K562 (cell line): ENCODE data around the gene SEC22A. TPM values are rescaled to one million over a fixed set of nuclear protein-coding genes. Genes with fewer than 3 reads are reported as not detected.

ENCODE experiments used
- ATAC-seq: fragments of 200-7000 bp; cut with Tn5 transposase; 3 replicates; pipeline ENCODE4 v1.9.1; 2020; ENCODE audit warnings: moderate library complexity
- BruUV-seq: library from RNA; stranded (reverse); fragments of 400-500 nt; replicated peaks from 2 replicates; lab custom pipeline; 2021; lab: Mats Ljungman, UMichigan
- CTCF ChIA-PET: fragments of 300-600 bp; formaldehyde crosslinking; extraction: SDS; loops from one replicate; lab custom pipeline; 2021; ENCODE audit warnings: low intra/inter-chr PET ratio; lab: Yijun Ruan, JAX
- POLR2A ChIA-PET: fragments of 300-600, 350-650 bp; sonication (Branson Sonifier 250); formaldehyde crosslinking; extraction: SDS; loops from one replicate; lab custom pipeline; 2021; ENCODE audit warnings: antibody characterized with exemption, inconsistent platforms; lab: Yijun Ruan, JAX
- DNase-seq, 4 experiments: peaks; one replicate each; pipeline versions ENCODE4 v3.0.0 to v3.0.0-alpha.2; 2011 to 2018; ENCODE audit warnings: low spot score in 3 of 4, mixed read lengths in 3 of 4; ENCODE audit errors: extremely low read depth in 1 of 4
- FAIRE-seq: peaks from 2 replicates; lab custom pipeline; 2011; peaks lifted over from hg19 to GRCh38; lab: Jason Lieb, UNC
- H2AFZ ChIP-seq: 2 replicates; pipeline ENCODE4 v1.6.0; 2011; ENCODE audit warnings: low read depth, low read length, control low read depth, inconsistent platforms
- H3K27ac ChIP-seq: fragments of 200-600 bp; 3 replicates; pipeline ENCODE4 v1.8.0; 2011; ENCODE audit warnings: low read depth, mild to moderate bottlenecking, control low read depth, inconsistent platforms, low read length, moderate library complexity, mixed read lengths; ENCODE audit errors: extremely low read depth
- H3K27me3 ChIP-seq, 2 experiments: fragments of 300-600 bp in 1 of 2; 2 replicates in 1 of 2; 3 replicates in 1 of 2; pipeline versions ENCODE4 v1.6.0 to v1.8.0; 2011; ENCODE audit warnings: inconsistent platforms in 2 of 2, low read length in 2 of 2, mild to moderate bottlenecking in 1 of 2, mixed read lengths in 1 of 2, moderate library complexity in 1 of 2; ENCODE audit not compliant: control insufficient read depth in 2 of 2, insufficient read depth in 2 of 2
- H3K36me3 ChIP-seq: fragments of 300-600 bp; 3 replicates; pipeline ENCODE4 v1.8.0; 2011; ENCODE audit warnings: mild to moderate bottlenecking, low read length, inconsistent platforms; ENCODE audit not compliant: control insufficient read depth, insufficient read depth
- H3K4me1 ChIP-seq, 2 experiments: fragments of 200-600 bp in 1 of 2; replicated peaks in 1 of 2; 2 replicates in 1 of 2; 3 replicates in 1 of 2; pipeline versions ENCODE4 v1.5.1 to v1.8.0; 2011; ENCODE audit warnings: inconsistent platforms in 2 of 2, low read length in 2 of 2, mild to moderate bottlenecking in 1 of 2, mixed read lengths in 1 of 2, moderate library complexity in 1 of 2; ENCODE audit not compliant: control insufficient read depth in 2 of 2, insufficient read depth in 2 of 2
- H3K4me2 ChIP-seq: 2 replicates; pipeline ENCODE4 v1.6.1; 2011; ENCODE audit warnings: low read length, control low read depth, inconsistent platforms, mixed read lengths; ENCODE audit not compliant: insufficient read depth
- H3K4me3 ChIP-seq: fragments of 200-600 bp; sonication (generic), shearing (Covaris generic); 2 replicates; pipeline ENCODE4 v1.5.1; 2016; ENCODE audit warnings: control low read depth, inconsistent platforms
- H3K79me2 ChIP-seq: fragments of 200-600 bp; 3 replicates; pipeline ENCODE4 v1.8.0; 2011; ENCODE audit warnings: low read length, inconsistent platforms; ENCODE audit not compliant: control insufficient read depth, insufficient read depth
- H3K9ac ChIP-seq, 2 experiments: 2 replicates each; pipeline versions ENCODE4 v1.6.0 to v1.6.1; 2011; ENCODE audit warnings: low read depth in 2 of 2, low read length in 2 of 2, control low read depth in 1 of 2, inconsistent platforms in 1 of 2, mild to moderate bottlenecking in 1 of 2, mixed read lengths in 1 of 2; ENCODE audit not compliant: insufficient read depth in 1 of 2
- H3K9me1 ChIP-seq: one replicate; pipeline ENCODE4 v1.6.0; 2011; ENCODE audit warnings: inconsistent platforms, mild to moderate bottlenecking, low read length, moderate library complexity; ENCODE audit not compliant: control insufficient read depth, insufficient read depth
- H3K9me3 ChIP-seq: replicated peaks from 2 replicates; pipeline ENCODE4 v1.5.1; 2011; ENCODE audit warnings: low read depth, low read length, inconsistent platforms; ENCODE audit not compliant: control insufficient read depth, insufficient read depth
- H4K20me1 ChIP-seq: replicated peaks from 2 replicates; pipeline ENCODE4 v1.6.1; 2011; ENCODE audit warnings: low read length, inconsistent platforms, mixed read lengths; ENCODE audit not compliant: control insufficient read depth, insufficient read depth
- POLR2AphosphoS2 ChIP-seq: IDR thresholded peaks from 2 replicates; pipeline ENCODE4 v1.6.1; 2012; ENCODE audit warnings: low read length, improper control_type of control experiment
- SMAD3 ChIP-seq: fragments of 450-650 bp; formaldehyde crosslinking; conservative IDR thresholded peaks from 2 replicates; pipeline ENCODE4 v1.4.0; 2020; ENCODE audit warnings: mild to moderate bottlenecking
- ZNF263 ChIP-seq: sonication (generic); formaldehyde crosslinking; IDR thresholded peaks from 2 replicates; pipeline ENCODE4 v1.8.0; 2022; ENCODE audit warnings: mild to moderate bottlenecking, missing genetic modification reagents, borderline replicate concordance
- WGBS: fragments of 100-300 bp; shearing (Covaris generic); methylation state at CpG from one replicate; pipeline ENCODE4 v1.1.6; 2016; ENCODE audit warnings: low coverage, mixed read lengths; ENCODE audit not compliant: insufficient coverage; ENCODE audit errors: missing lambda C conversion rate; 5-methylcytosine and 5-hydroxymethylcytosine counted together
- in situ Hi-C: fragments of 300-500 bp; cut with MboI; formaldehyde crosslinking; loops from 4 replicates; pipeline ENCODE4 v1.15.0; 2018; ENCODE audit warnings: inconsistent platforms, mixed read lengths
- intact Hi-C: fragments of 100-400 bp; cut with micrococcal nuclease; formaldehyde crosslinking; loops from 2 replicates; pipeline ENCODE4 v1.14.2; 2022
- polyA plus RNA-seq, 8 experiments: library from polyadenylated mRNA; depleted of rRNA in 4 of 8; stranded (reverse) in 5 of 8; unstranded in 3 of 8; fragments of >200 nt; fragmentation: Nextera tagmentation in 2 of 8; fragmentation: Illumina TruSeq in 1 of 8; extraction: Ambion mirVana in 2 of 8; extraction: Trizol in 1 of 8; gene quantifications; 2 replicates each; pipeline versions ENCODE4 v1.2.1 to v1.2.3, GENCODE V29; 2011 to 2014; ENCODE audit warnings: inconsistent platforms in 1 of 8, missing spikeins in 1 of 8
- total RNA-seq, 7 experiments: library from RNA; depleted of rRNA in 6 of 7; stranded (reverse); fragments of >200 nt in 6 of 7; fragmentation: Illumina TruSeq in 2 of 7; extraction: Trizol in 2 of 7; gene quantifications; 2 replicates each; pipeline versions ENCODE4 v1.2.1 to v1.2.3, GENCODE V29; 2011 to 2021; ENCODE audit warnings: low replicate concordance in 1 of 7
- TF ChIP-seq, protein P1 (sequence below): fragments of 450-650 bp; IDR thresholded peaks from 2 replicates; pipeline ENCODE4 v1.6.1; 2018; ENCODE audit warnings: mild to moderate bottlenecking, low read depth; ENCODE audit not compliant: partially characterized antibody
- TF ChIP-seq, protein P2 (sequence below): sonication (generic); formaldehyde crosslinking; IDR thresholded peaks from 2 replicates; pipeline ENCODE4 v1.9.0; 2022; ENCODE audit warnings: mild to moderate bottlenecking, missing genetic modification reagents

SEC22A gene
- total and polyA plus RNA-seq, 9 of the 15 experiments (the other 6 are each of a cell fraction or from before 2014, with no cell fraction given), result 7.9 to 44.5 (median 20.5) TPM

DNA sequence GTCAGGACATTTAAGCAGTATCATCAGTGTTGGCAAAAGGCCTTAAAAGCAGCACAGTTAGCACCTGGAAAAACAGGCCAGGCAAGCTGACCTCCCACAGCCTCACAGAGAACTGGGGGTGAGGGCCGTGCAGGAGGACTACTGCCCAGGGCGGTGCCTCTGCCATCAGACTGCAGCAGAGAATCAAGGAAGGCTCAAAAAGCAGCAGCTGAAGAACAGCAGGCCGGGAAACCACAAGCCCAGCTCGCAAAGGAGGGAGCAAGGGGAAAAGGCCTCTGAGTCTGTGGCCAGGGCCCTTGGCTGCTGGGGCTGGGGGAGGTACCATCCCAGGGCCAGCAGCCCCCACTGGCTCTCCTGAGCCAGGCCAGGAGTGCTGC, 84.2 kb downstream of the SEC22A start:
- in situ Hi-C loops (no loop called here), intact Hi-C loops (no loop called here)
- TF ChIP-seq ZNF263 (CRISPR knock-in tag) (no peak), SMAD3 (CRISPR knock-in tag) (no peak), POLR2AphosphoS2 (no peak)
- TF ChIP-seq, protein P1, sequence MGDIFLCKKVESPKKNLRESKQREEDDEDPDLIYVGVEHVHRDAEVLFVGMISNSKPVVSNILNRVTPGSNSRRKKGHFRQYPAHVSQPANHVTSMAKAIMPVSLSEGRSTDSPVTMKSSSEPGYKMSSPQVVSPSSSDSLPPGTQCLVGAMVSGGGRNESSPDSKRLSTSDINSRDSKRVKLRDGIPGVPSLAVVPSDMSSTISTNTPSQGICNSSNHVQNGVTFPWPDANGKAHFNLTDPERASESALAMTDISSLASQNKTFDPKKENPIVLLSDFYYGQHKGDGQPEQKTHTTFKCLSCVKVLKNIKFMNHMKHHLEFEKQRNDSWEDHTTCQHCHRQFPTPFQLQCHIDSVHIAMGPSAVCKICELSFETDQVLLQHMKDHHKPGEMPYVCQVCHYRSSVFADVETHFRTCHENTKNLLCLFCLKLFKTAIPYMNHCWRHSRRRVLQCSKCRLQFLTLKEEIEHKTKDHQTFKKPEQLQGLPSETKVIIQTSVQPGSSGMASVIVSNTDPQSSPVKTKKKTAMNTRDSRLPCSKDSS, result no peak
- TF ChIP-seq, protein P2, sequence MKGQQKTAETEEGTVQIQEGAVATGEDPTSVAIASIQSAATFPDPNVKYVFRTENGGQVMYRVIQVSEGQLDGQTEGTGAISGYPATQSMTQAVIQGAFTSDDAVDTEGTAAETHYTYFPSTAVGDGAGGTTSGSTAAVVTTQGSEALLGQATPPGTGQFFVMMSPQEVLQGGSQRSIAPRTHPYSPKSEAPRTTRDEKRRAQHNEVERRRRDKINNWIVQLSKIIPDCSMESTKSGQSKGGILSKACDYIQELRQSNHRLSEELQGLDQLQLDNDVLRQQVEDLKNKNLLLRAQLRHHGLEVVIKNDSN (CRISPR knock-in tag), result no peak
- no TSS peak for BruUV-seq
- no peak overlapping the region for H3K4me2 ChIP-seq
- POLR2A ChIA-PET, result no interaction called here
- H2AFZ ChIP-seq, result no peak overlapping the region
- no peaks in the 10 kb centered on the region for H3K9me3 ChIP-seq
- no peaks in the 10 kb centered on the region for H3K36me3 ChIP-seq
- WGBS, result 9% methylated on average over 4 of the region's 4 CpGs
- peaks cover 9% of the 10 kb centered on the region; the same call in 1 of the 2 replicates for H4K20me1 ChIP-seq
- no peaks in the 10 kb centered on the region for H3K9me1 ChIP-seq
- ATAC-seq, result no peak
- H3K79me2 ChIP-seq, result no peaks in the 10 kb centered on the region
- no peaks in the 10 kb centered on the region for H3K4me1 ChIP-seq
- no peak for DNase-seq
- no peak overlapping the region for H3K27ac ChIP-seq
- no peak overlapping the region for H3K9ac ChIP-seq
- no peak overlapping the region for H3K4me3 ChIP-seq
- CTCF ChIA-PET, result no interaction called here
- peaks cover 0 to 32% of the 10 kb centered on the region in 2 experiments; a peak in 3 of 5 replicates for H3K27me3 ChIP-seq
- FAIRE-seq, result no peak
